ENCODE results near the gene TRIM24. TPM values are rescaled to one million over a fixed set of nuclear protein-coding genes. Genes with fewer than 3 reads are reported as not detected.
A peak's percentile ranks its signal among the peaks of the same experiment; 100 is the strongest.

Gene TRIM24
- total and polyA plus RNA-seq, 2 of the 13 experiments (the other 11 are each of a cell fraction or from before 2014, with no cell fraction given) = 100 to 106 TPM

GRCh38 chr7:138610671-138611170, 150.7 kb downstream of the TRIM24 start (continued):
- TF ChIP-seq ARNT2 (CRISPR knock-in tag; IDR thresholded peaks at IDR 0.05; ENCODE audit: low read depth) (no peak), FOSL1 (CRISPR knock-in tag; IDR thresholded peaks at IDR 0.05; ENCODE audit: borderline replicate concordance) (no peak), NFRKB (IDR thresholded peaks at IDR 0.05) (no peak), ZNF781 (CRISPR knock-in tag; IDR thresholded peaks at IDR 0.05; ENCODE audit: borderline replicate concordance, not compliant biosample characterization) (no peak), ZBTB20 (CRISPR knock-in tag; IDR thresholded peaks at IDR 0.05; ENCODE audit: borderline replicate concordance, low read depth) (no peak), HDAC2 (CRISPR knock-in tag; IDR thresholded peaks at IDR 0.05) (peak; percentile 41; the same call in 1 of the 2 replicates), FIP1L1 (IDR thresholded peaks at IDR 0.05; ENCODE audit: borderline replicate concordance, insufficient read depth, low read depth, low read length) (no peak), REST (IDR thresholded peaks at IDR 0.05; ENCODE audit: borderline replicate concordance in 1 of 2, low read depth in 1 of 2, low read length in 2 of 2) (no peak), ZBTB43 (CRISPR knock-in tag; conservative IDR thresholded peaks at IDR 0.05) (no peak), ZMYM3 (CRISPR knock-in tag; IDR thresholded peaks at IDR 0.05) (0 out of 2 replicates have a peak, but pooled peaks have one; percentile 42), ZNF574 (CRISPR knock-in tag; IDR thresholded peaks at IDR 0.05) (0 out of 2 replicates have a peak, but pooled peaks have one; percentile 26), MTF2 (CRISPR knock-in tag; IDR thresholded peaks at IDR 0.05; ENCODE audit: borderline replicate concordance) (no peak), YEATS4 (CRISPR knock-in tag; IDR thresholded peaks at IDR 0.05; ENCODE audit: borderline replicate concordance) (0 out of 2 replicates have a peak, but pooled peaks have one; percentile 22), IKZF4 (CRISPR knock-in tag; IDR thresholded peaks at IDR 0.05; ENCODE audit: borderline replicate concordance, low read depth, not compliant biosample characterization) (no peak), FOXJ3 (CRISPR knock-in tag; IDR thresholded peaks at IDR 0.05; ENCODE audit: borderline replicate concordance) (no peak), PRDM15 (CRISPR knock-in tag; IDR thresholded peaks at IDR 0.05) (no peak), ZNF180 (CRISPR knock-in tag; IDR thresholded peaks at IDR 0.05; ENCODE audit: borderline replicate concordance, low read depth) (no peak)
